Measurements from ENCODE around the gene DYSF.

Gene DYSF

DNA sequence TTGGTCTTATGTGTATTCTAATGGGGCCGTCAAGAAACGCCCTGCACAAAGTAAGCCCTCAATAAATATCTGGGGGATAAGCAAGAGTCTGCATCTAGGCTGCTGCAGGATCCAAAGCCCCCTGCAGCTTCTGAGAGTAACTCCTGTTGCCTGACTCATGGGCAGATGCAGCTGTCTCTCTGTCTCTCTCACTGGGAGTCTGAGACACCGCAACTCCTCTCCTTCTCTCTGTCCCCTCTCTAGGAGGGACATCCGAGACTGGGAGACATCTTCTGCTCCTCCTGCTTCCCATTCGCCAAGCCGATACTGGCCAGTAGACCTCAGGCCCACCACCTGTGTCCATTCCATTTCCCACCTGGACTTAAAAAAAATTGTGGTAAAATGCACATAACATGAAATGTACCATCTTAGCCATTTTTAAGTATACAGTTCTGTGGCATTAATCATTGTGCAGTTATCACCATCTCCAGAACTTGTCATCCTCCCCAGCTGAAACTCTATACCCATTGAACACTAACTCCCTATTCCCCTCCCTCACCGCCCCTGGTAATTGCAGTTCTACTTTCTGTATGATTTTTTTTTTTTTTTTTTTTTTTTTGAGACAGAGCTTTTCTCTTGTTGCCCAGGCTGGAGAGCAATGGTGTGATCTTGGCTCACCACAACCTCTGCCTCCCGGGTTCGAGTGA is 20.1 kb downstream of the DYSF start:
- no peaks in the 10 kb centered on the region for H3K79me2 ChIP-seq (ENCODE audit: control insufficient read depth, insufficient read depth, low read length, unreplicated experiment)
- no peak overlapping the region for H3K4me3 ChIP-seq (ENCODE audit: low read depth, low read length)
- H3K27ac ChIP-seq (ENCODE audit: low read depth, low read length), result no peak overlapping the region
- peaks cover 7% of the 10 kb centered on the region; the same call in 1 of the 2 replicates for H3K27me3 ChIP-seq (ENCODE audit: insufficient read depth, low read length)
- H3K36me3 ChIP-seq (ENCODE audit: insufficient read depth, low read length), result no peaks in the 10 kb centered on the region
- H3K4me1 ChIP-seq (ENCODE audit: control insufficient read depth, insufficient read depth, low read length, unreplicated experiment), result no peaks in the 10 kb centered on the region
- H2AFZ ChIP-seq (ENCODE audit: low read length, unreplicated experiment), result no peak overlapping the region

DNA sequence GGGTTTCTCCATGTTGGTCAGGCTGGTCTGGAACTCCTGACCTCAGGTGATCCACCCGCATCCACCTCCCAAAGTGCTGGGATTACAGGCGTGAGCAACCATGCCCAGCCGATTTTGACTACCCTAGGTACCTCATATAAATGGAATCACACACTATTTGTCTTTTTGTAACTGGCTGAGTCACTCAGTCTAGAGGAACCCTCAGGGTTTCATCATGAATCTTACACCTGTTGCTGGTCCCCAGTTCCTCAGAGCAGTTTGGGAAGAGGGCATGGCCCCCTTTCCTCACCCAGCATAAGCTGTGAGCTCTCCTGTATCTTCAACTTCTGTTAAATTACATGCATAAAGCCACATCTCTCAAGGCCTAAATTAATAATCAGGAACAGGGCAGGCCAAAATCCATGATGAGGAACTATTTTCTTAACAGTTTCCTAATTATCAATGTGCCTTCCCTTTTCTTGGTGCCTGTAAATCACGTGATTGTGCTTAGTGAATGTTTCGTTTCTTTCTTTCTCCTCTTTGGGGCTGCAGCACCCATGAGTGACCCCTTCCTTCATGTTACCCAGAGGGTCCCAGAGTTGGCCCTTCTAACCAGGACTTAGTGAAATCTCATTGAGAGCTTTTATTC is 20.9 kb downstream of the DYSF start:
- Histone ChIP-seq H3K36me3 (ENCODE audit: insufficient read depth, low read length) (no peaks in the 10 kb centered on the region), H2AFZ (ENCODE audit: low read length, unreplicated experiment) (no peak overlapping the region), H3K27me3 (ENCODE audit: insufficient read depth, low read length) (no peaks in the 10 kb centered on the region), H3K79me2 (ENCODE audit: control insufficient read depth, insufficient read depth, low read length, unreplicated experiment) (no peaks in the 10 kb centered on the region), H3K4me1 (ENCODE audit: control insufficient read depth, insufficient read depth, low read length, unreplicated experiment) (no peaks in the 10 kb centered on the region), H3K27ac (ENCODE audit: low read depth, low read length) (no peak overlapping the region), H3K4me3 (ENCODE audit: low read depth, low read length) (no peak overlapping the region)

DNA sequence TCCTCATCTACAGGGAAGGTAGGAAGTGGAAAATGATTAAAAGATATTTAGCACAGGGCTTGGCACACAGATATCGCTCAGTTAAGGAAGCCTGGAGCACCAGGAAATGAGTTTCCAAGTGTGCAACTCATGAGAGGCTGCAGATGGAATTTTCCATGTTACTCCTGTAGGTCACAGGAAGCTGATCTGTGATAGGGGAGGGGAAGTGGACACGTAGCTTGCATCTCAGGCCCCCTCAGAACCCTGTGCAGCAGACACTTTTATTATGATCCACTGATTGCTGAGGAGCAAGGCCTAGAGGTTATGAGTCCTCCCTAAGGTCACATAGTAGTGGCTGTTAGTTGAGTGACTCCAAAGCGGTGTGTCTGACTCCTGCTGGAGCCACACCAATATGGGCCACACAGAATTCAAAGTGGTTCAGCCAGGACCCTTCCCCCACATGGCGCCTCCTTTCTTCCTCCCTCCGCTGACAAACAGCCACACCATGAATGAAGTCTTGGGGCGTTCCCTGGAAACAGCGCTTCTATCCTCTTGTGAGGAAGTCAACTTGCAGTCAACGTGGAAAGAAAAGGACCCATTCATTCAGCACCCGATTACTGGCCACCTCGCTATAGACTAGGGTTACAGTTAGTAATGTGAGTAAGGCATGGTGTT is 21.5 kb downstream of the DYSF start:
- Histone ChIP-seq H3K4me3 (ENCODE audit: low read depth, low read length) (no peak overlapping the region), H3K27me3 (ENCODE audit: insufficient read depth, low read length) (peaks cover under 1% of the 10 kb centered on the region; the same call in 1 of the 2 replicates), H3K27ac (ENCODE audit: low read depth, low read length) (no peak overlapping the region), H3K79me2 (ENCODE audit: control insufficient read depth, insufficient read depth, low read length, unreplicated experiment) (no peaks in the 10 kb centered on the region), H3K4me1 (ENCODE audit: control insufficient read depth, insufficient read depth, low read length, unreplicated experiment) (no peaks in the 10 kb centered on the region), H2AFZ (ENCODE audit: low read length, unreplicated experiment) (no peak overlapping the region), H3K36me3 (ENCODE audit: insufficient read depth, low read length) (no peaks in the 10 kb centered on the region)

DNA sequence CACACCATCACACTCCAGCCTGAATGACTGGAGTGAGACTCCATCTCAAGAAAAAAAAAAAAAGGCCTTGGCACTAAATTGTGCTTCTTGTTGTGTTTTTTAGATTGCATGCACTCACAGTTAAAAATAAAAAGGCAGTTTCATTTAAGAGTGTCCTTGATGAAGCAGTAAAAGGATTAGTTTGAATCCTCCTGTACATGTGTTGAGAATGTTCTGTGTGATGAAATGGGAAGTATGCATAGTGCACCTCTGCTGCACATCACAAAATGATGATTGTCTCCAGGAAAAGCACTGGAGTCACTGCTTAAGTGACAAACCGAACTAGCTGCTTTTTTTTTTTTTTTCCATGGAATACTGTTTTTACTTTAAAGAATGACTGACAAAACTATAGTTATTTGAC is 23.1 kb downstream of the DYSF start:
- Histone ChIP-seq H3K4me3 (ENCODE audit: low read depth, low read length) (no peak overlapping the region), H3K27ac (ENCODE audit: low read depth, low read length) (no peak overlapping the region), H3K79me2 (ENCODE audit: control insufficient read depth, insufficient read depth, low read length, unreplicated experiment) (no peaks in the 10 kb centered on the region), H2AFZ (ENCODE audit: low read length, unreplicated experiment) (no peak overlapping the region), H3K36me3 (ENCODE audit: insufficient read depth, low read length) (no peaks in the 10 kb centered on the region), H3K27me3 (ENCODE audit: insufficient read depth, low read length) (peaks cover 7% of the 10 kb centered on the region; the same call in 1 of the 2 replicates), H3K4me1 (ENCODE audit: control insufficient read depth, insufficient read depth, low read length, unreplicated experiment) (no peaks in the 10 kb centered on the region)

DNA sequence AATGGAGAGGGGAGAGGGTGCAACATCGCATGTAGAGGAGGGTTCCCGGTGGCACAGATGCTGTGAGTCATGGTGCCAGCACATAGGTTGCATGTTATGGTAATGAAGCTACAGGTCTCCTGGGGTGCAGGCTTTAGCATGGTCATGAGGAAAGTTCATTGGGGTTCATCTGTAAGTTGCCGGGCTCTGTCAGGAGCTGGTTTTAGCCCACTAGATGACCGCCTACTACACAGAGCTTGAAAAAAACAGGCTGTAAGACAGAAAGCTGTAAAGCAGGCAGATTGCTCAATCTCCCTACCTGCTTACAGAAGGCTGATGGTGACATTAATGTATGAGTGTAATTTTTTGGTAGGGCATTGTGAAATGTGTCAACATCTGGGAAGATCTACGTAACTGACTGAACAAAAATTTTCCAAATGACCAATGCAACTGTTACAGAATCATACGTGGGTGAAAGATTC is 23.9 kb downstream of the DYSF start:
- no peaks in the 10 kb centered on the region for H3K4me1 ChIP-seq (ENCODE audit: control insufficient read depth, insufficient read depth, low read length, unreplicated experiment)

DNA sequence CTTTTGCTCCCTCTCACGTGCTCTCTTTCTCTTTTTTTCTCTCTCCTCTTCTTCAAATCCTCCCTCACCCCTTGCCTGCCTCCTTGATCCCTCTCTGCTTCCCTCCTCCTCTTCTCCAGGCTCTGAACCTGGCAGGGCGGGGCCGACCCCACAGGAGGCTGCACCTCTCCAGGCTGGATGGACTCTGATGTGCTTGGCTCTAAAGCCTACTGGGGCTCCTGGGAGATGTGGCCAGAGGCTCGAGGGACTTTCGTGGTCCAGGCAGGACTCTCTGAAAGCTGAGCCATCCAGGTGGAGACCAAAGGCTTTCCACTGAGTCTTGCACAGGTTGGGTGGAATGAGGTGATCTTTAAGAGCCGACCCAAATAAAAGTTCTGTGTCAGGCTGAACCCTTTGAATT is 25.4 kb downstream of the DYSF start:
- no peak overlapping the region for H2AFZ ChIP-seq (ENCODE audit: low read length, unreplicated experiment)
- no peak overlapping the region for H3K27ac ChIP-seq (ENCODE audit: low read depth, low read length)
- peaks cover 7% of the 10 kb centered on the region; the same call in 1 of the 2 replicates for H3K27me3 ChIP-seq (ENCODE audit: insufficient read depth, low read length)
- no peaks in the 10 kb centered on the region for H3K79me2 ChIP-seq (ENCODE audit: control insufficient read depth, insufficient read depth, low read length, unreplicated experiment)
- H3K4me3 ChIP-seq (ENCODE audit: low read depth, low read length), result no peak overlapping the region
- no peaks in the 10 kb centered on the region for H3K36me3 ChIP-seq (ENCODE audit: insufficient read depth, low read length)
- H3K4me1 ChIP-seq (ENCODE audit: control insufficient read depth, insufficient read depth, low read length, unreplicated experiment), result no peaks in the 10 kb centered on the region

More for the DNA sequence above, 23.9 kb downstream of the DYSF start:
- H3K27ac ChIP-seq (ENCODE audit: low read depth, low read length), result no peak overlapping the region
- peaks cover 7% of the 10 kb centered on the region; the same call in 1 of the 2 replicates for H3K27me3 ChIP-seq (ENCODE audit: insufficient read depth, low read length)
- H3K79me2 ChIP-seq (ENCODE audit: control insufficient read depth, insufficient read depth, low read length, unreplicated experiment), result no peaks in the 10 kb centered on the region
- no peaks in the 10 kb centered on the region for H3K36me3 ChIP-seq (ENCODE audit: insufficient read depth, low read length)
- no peak overlapping the region for H3K4me3 ChIP-seq (ENCODE audit: low read depth, low read length)
- no peak overlapping the region for H2AFZ ChIP-seq (ENCODE audit: low read length, unreplicated experiment)

DNA sequence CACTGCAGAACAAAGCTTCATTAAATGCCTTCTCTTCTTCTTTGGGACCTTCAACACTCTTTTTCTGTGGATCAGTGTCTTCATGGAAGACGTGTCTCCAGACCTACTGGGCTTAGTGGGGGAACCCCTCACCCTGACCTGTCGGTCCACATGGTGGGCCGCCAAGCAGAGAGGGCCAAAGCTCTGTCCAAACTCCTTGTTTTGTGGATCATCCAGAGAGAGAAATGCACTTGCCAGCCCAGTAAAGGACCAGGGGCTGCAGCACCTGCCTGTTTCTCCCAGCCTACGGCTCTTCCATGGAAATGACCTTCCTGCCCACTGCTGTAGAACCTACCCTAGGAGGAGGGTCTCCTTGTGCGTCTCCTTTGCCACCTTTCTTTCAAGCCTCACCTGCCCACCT is 25.9 kb downstream of the DYSF start:
- no peak overlapping the region for H3K27ac ChIP-seq (ENCODE audit: low read depth, low read length)
- H2AFZ ChIP-seq (ENCODE audit: low read length, unreplicated experiment), result no peak overlapping the region
- no peak overlapping the region for H3K4me3 ChIP-seq (ENCODE audit: low read depth, low read length)
- H3K4me1 ChIP-seq (ENCODE audit: control insufficient read depth, insufficient read depth, low read length, unreplicated experiment), result no peaks in the 10 kb centered on the region
- peaks cover 7% of the 10 kb centered on the region; the same call in 1 of the 2 replicates for H3K27me3 ChIP-seq (ENCODE audit: insufficient read depth, low read length)
- H3K36me3 ChIP-seq (ENCODE audit: insufficient read depth, low read length), result no peaks in the 10 kb centered on the region
- no peaks in the 10 kb centered on the region for H3K79me2 ChIP-seq (ENCODE audit: control insufficient read depth, insufficient read depth, low read length, unreplicated experiment)

DNA sequence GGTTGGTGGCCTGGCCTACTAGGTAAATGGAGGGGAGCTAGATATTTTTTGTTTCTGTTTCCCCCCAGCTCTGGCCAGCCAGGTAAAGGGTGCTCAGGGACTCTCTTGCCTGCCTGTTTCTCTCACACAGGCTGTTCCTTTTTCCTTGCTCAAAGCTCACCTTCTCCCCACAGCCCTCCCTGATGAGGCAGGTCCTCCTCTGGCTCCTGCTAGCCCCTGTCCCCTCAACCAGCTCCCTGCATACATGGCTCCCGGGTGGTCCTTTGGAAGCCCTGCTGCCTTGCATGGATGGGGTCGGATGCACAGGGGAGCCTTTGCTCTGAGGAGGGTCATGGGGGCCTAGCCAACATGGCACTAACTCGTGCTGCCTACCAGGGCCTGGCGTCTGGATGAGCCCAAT is 27.8 kb downstream of the DYSF start:
- Histone ChIP-seq H3K27ac (ENCODE audit: low read depth, low read length) (no peak overlapping the region), H2AFZ (ENCODE audit: low read length, unreplicated experiment) (no peak overlapping the region), H3K4me1 (ENCODE audit: control insufficient read depth, insufficient read depth, low read length, unreplicated experiment) (no peaks in the 10 kb centered on the region), H3K36me3 (ENCODE audit: insufficient read depth, low read length) (no peaks in the 10 kb centered on the region), H3K4me3 (ENCODE audit: low read depth, low read length) (no peak overlapping the region), H3K79me2 (ENCODE audit: control insufficient read depth, insufficient read depth, low read length, unreplicated experiment) (no peaks in the 10 kb centered on the region), H3K27me3 (ENCODE audit: insufficient read depth, low read length) (peaks cover 7% of the 10 kb centered on the region; the same call in 1 of the 2 replicates)

DNA sequence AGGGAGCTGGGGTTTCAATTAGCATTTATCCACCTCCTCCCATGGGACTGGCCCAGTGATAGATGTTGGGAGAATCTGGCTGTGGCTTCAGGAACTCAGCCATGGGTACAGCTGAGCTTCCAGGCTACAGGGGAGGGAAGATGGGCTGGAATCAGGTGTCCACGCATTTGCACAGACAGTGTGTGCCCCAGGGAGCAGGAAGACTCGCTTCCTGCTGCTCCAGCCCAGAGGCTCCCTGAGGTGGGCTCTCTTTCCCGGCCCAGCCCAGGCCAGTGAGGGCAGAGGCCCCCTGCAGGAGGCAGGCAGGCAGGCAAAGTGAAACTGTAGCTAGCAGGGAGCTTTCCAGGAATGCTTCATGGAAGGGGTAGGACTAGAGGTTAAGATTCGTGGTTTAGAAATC is 28.7 kb downstream of the DYSF start:
- H3K4me3 ChIP-seq (ENCODE audit: low read depth, low read length), result no peak overlapping the region
- no peak overlapping the region for H2AFZ ChIP-seq (ENCODE audit: low read length, unreplicated experiment)
- H3K36me3 ChIP-seq (ENCODE audit: insufficient read depth, low read length), result no peaks in the 10 kb centered on the region

DNA sequence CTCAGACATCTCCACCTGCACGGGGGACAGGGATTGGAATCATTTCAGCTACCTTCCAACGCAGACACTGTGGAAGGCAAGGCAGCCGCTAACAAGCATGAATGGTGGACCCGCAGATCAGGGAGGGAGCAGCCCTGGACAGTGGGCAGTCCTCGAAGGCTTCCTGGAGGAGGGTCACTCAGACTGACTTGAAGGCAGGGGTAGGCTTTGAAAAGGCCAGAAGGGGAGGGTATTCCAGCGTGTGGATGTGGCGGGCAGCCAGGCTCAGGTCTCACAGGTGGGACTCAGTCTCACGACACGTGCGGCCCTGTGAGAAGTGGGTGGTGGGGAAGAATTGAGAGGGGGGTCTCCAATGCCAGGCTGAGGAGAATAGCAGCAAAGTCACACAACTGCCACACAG is 29.9 kb downstream of the DYSF start:
- Histone ChIP-seq H3K79me2 (ENCODE audit: control insufficient read depth, insufficient read depth, low read length, unreplicated experiment) (no peaks in the 10 kb centered on the region), H3K4me3 (ENCODE audit: low read depth, low read length) (no peak overlapping the region), H3K4me1 (ENCODE audit: control insufficient read depth, insufficient read depth, low read length, unreplicated experiment) (no peaks in the 10 kb centered on the region), H2AFZ (ENCODE audit: low read length, unreplicated experiment) (no peak overlapping the region), H3K36me3 (ENCODE audit: insufficient read depth, low read length) (no peaks in the 10 kb centered on the region), H3K27me3 (ENCODE audit: insufficient read depth, low read length) (peaks cover 11% of the 10 kb centered on the region; the same call in 1 of the 2 replicates), H3K27ac (ENCODE audit: low read depth, low read length) (no peak overlapping the region)

More for the DNA sequence above, 28.7 kb downstream of the DYSF start:
- no peaks in the 10 kb centered on the region for H3K79me2 ChIP-seq (ENCODE audit: control insufficient read depth, insufficient read depth, low read length, unreplicated experiment)
- no peak overlapping the region for H3K27ac ChIP-seq (ENCODE audit: low read depth, low read length)
- H3K27me3 ChIP-seq (ENCODE audit: insufficient read depth, low read length), result peaks cover 11% of the 10 kb centered on the region; the same call in 1 of the 2 replicates
- no peaks in the 10 kb centered on the region for H3K4me1 ChIP-seq (ENCODE audit: control insufficient read depth, insufficient read depth, low read length, unreplicated experiment)

All from ACC112 (cell line).